Cardiac fibroblast (primary cell): Measurements from ENCODE around the gene NSMF.

Source experiments
- DNase-seq, 2 donors: peaks; one replicate each; pipeline versions ENCODE4 v3.0.0 to v3.0.0-alpha.2; 2010; ENCODE audit warnings: low read depth in 2 of 2
- H3K4me3 ChIP-seq, 2 donors: replicated peaks in 1 of 2; 1 replicate in 1 of 2; 2 replicates in 1 of 2; pipeline ENCODE4 v1.5.1; 2011; ENCODE audit warnings: low read depth in 2 of 2, low read length in 2 of 2, mild to moderate bottlenecking in 2 of 2, moderate library complexity in 1 of 2
- TF ChIP-seq, protein P1 (sequence below): IDR thresholded peaks from one replicate; pipeline ENCODE4 v1.5.1; 2011; ENCODE audit warnings: low read depth, mild to moderate bottlenecking, low read length, inconsistent platforms

Gene NSMF

DNA sequence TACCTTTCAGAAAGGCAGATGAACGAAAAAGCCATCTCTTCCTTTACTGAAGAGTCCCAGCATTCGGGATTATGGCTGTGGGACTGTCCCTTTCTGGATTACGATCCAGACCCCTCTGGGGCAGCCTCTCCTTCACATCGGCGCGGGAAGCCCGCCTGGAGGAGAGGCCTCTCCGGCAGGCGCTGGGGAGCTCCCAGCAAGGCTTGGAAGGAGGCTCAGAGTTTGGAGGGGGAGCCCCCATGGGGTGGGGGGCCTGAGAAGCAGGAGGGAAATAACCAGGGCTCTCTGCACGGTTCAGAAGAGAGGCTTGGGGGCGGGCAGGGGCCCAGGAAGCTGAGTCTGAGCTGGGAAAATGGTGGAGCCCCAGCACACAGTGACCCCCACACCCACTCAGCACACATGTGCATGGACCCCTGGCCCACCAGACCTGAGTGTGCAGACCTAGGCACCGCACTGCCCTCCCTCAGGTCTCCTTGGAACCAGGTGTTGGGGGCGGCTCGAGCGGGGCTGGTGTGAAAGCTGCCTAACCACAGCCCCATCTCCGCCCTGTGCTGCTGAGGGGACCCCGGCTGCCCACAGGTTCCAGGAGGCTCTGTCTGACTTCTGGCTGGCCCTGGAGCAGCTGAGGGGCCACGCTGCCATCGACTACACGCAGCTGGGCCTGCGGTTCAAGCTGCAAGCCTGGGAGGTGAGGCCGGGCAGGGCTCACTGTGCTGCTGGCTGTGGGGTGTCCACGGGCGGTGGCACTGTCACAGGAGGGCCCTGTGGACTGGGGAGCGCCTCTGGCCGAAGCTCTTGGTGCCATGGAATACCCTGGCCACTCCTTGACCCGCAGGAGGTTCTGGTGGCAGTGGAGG, 31.5 kb downstream of the NSMF start:
- DNase-seq, result no peak
- TF ChIP-seq, protein P1, sequence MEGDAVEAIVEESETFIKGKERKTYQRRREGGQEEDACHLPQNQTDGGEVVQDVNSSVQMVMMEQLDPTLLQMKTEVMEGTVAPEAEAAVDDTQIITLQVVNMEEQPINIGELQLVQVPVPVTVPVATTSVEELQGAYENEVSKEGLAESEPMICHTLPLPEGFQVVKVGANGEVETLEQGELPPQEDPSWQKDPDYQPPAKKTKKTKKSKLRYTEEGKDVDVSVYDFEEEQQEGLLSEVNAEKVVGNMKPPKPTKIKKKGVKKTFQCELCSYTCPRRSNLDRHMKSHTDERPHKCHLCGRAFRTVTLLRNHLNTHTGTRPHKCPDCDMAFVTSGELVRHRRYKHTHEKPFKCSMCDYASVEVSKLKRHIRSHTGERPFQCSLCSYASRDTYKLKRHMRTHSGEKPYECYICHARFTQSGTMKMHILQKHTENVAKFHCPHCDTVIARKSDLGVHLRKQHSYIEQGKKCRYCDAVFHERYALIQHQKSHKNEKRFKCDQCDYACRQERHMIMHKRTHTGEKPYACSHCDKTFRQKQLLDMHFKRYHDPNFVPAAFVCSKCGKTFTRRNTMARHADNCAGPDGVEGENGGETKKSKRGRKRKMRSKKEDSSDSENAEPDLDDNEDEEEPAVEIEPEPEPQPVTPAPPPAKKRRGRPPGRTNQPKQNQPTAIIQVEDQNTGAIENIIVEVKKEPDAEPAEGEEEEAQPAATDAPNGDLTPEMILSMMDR, result no peak
- H3K4me3 ChIP-seq, result no peak overlapping the region

DNA sequence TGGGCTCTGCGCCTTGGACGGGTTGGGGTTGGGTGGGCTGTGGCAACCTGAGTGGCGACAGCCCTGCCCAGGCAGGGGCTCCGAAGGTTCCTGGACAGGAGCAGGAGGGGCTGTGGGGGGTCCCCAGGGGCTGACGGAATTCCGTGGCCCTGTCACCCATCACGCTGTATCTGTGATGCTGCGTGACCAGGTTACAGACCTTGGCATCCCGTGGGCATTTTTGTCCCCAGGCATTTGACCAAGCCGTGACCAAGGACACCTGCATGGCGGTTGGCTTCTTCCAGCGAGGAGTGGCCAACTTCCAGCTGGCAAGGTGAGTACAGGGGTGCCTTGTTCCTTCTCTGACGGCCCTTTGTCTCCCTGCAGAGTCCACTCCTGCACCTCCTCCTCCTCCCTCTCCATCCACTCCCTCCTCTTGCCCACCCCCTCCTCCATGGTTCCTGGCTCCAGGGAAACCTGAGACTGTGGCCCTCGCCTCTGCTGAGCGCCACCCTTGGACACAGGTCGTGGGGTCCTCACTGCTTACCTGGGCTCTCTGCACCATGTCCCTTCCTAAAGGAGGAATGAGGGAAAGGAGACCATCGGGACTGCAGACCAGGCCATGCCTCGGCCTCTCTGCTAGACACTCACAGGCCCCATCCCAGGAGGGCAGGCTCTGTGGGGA, 33.0 kb downstream of the NSMF start:
- no peak for DNase-seq
- no peak overlapping the region for H3K4me3 ChIP-seq
- TF ChIP-seq, protein P1, result no peak

DNA sequence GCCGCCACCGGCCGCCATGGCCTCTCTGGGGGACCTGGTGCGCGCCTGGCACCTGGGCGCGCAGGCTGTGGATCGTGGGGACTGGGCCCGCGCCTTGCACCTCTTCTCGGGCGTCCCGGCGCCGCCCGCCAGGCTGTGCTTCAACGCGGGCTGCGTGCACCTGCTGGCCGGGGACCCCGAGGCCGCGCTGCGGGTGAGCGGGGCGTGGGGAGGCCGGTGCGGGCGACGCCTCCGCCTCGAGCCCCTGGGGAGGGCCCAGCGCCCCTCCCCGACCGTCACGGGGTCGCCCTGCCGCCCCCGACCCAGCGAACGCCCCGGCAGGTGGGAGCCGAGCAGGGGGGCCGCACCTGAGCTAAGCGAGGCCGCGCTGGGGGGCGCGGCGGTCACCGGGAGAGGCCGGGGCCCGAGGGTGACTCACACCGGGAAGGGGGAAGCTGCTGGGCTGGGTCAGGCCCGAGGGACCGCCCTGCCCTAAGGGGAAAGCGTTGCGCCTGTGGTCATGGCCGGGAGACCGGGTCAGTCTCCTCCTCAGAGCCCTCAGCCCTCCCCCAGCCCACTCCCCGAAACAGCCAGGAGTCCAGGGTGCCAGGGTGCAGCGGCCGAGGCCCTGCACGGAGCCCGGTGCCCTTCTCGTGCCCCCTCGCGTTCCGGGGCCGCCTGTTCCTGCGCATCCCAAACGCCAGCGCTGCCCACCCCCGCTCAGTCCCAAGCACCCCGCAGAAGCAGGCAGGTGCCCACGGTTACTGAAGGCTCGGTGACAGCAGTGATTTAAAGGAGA, 35.4 kb downstream of the NSMF start:
- TF ChIP-seq, protein P1, result no peak
- peak overlapping the region in 1 of 2 donors; percentile 35 for H3K4me3 ChIP-seq
- no peak for DNase-seq

DNA sequence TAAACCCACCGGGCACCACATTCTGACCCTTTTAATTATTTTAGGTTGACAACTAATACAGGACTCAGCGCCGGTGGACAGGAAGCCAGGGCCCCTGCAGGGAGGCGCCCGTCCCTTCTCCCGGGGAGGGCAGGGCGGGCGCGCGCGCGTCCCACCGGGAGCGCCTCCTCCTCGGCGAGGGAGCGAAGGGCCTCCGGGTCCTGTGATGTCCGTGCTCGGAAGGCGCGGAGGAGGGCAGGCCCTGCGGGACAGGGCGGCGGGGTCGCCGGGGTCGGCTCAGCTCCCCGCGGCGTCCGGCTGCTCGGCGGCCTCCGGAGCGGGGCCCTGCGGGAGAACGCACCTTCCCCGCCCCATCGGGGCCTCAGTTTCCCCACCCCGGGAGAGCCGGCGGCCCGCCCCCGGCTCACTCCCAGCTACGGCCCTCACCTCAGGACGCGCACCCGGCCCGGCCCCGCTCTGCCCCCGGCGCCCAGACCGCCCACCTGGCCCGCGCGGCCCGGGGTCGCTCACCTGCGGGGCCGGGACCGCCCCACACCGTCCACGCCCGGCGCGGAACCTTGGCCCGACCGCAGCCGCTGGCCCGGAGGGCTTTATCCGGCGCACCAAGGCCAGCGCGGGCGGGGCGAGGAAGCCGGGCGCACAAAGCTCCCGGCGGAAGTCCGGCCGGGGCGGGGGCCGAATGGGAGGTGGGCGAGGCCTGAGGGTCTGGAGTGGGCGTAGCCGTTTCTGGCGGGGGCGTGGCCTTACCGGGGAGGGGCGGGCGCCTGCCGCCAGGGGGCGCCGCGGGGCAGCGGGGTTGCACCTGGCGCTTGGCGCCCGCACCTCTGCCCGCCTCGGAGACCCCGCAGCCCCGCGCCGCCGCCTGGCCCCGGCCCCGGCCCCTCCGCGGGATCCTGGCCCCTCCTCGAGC, 36.3 kb downstream of the NSMF start, which contains the start of the genes EXD3 and NOXA1:
Gene EXD3, minus strand, starts transcription at position 559 of the 910 bp plus-strand sequence. CDS start 27,805 bp downstream, outside the sequence.
Gene NOXA1, plus strand, starts transcription at position 790 of the 910 bp plus-strand sequence. CDS start 137 bp downstream, outside the sequence.
- TF ChIP-seq, protein P1, result peak; percentile 22
- peak; percentile 93 to 95 for DNase-seq
- H3K4me3 ChIP-seq, result peak within 1 kb of the TSS; percentile 59 to 61

DNA sequence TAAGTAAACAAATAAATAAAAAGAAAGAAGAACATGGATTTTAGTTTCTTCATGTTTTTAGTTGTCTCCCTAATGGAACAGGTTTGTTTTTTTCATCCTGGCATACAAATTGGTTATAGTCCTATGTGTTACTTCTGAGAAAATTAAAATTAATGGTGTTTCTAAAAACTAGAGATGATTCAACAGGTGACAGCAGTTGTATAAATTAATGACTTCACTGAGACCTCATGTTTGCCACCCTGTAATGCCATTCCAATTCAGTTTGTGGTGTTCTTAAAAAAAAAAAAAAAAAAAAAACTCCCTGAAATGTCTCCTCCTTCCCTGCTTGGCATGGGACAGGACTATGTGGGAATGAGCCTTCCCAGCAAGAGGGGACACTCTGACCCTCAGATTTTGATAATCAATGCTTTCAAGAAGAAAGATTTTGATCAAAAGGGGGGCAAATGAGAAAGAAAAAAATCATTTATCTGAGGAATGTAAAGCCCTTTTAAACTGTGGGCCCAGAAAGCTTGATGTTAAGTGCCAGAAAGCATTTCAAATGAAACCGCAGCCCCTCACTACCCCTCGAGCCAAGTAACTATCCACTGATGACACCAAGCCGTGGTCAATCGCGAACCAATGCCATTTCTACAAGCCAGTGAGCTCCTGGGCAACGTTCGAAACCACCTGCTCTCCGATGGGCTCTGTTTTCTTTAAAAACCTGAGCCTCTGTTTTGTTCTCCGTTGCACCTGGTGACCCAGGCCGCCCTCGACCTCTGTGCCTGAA, 37.1 kb downstream of the NSMF start:
- H3K4me3 ChIP-seq, result peak overlapping the region; percentile 59 to 61
- TF ChIP-seq, protein P1, result no peak
- DNase-seq, result no peak
